Epithelial cell of esophagus (primary cell): Measurements from ENCODE around the gene GSG1L.

ENCODE experiments used
- DNase-seq: peaks from one replicate; pipeline ENCODE4 v3.0.0; 2010; ENCODE audit warnings: low read depth
- H3K4me3 ChIP-seq: 2 replicates; pipeline ENCODE4 v1.5.1; 2011; ENCODE audit warnings: mild to moderate bottlenecking, low read length, control low read depth
- TF ChIP-seq, protein P1 (sequence below): IDR thresholded peaks from 2 replicates; pipeline ENCODE4 v1.5.1; 2011; ENCODE audit warnings: low read depth, mild to moderate bottlenecking, low read length, control low read depth, inconsistent platforms; ENCODE audit not compliant: insufficient read depth; ENCODE audit errors: missing control alignments

Gene GSG1L

DNA sequence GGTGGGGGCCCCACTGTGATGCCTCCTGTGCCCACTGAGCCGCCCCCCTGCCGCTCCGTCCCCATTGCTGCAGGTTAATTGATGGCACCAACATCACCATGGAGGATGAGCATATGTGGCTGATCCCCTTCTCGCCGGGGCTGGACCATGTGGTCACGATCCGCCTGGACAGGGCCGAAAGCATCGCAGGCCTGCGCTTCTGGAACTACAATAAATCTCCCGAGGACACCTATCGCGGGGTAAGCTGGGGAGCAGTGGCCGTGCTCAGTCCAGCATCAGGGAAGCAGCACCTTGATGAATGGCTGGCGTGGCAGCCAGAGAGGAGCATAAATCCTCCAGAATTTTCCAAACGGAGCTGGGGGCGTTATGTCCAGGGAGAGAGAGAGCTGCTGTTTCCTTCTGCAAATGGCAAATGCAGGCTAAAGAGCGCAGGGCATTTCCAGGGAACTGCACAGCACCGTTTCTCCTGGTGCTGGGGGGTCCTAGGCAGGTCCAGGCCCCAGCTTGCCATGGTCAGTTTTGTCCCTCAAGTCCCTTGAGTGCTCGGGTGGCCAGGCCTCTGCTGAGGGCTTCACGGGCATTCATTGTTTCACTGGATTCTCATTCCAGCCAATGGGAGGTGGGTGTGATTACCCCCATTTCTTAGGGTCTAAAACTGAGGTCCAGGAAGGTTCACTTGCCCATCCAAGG is 297.1 kb downstream of the GSG1L start:
- no peak for DNase-seq
- no peak overlapping the region for H3K4me3 ChIP-seq
- TF ChIP-seq, protein P1, sequence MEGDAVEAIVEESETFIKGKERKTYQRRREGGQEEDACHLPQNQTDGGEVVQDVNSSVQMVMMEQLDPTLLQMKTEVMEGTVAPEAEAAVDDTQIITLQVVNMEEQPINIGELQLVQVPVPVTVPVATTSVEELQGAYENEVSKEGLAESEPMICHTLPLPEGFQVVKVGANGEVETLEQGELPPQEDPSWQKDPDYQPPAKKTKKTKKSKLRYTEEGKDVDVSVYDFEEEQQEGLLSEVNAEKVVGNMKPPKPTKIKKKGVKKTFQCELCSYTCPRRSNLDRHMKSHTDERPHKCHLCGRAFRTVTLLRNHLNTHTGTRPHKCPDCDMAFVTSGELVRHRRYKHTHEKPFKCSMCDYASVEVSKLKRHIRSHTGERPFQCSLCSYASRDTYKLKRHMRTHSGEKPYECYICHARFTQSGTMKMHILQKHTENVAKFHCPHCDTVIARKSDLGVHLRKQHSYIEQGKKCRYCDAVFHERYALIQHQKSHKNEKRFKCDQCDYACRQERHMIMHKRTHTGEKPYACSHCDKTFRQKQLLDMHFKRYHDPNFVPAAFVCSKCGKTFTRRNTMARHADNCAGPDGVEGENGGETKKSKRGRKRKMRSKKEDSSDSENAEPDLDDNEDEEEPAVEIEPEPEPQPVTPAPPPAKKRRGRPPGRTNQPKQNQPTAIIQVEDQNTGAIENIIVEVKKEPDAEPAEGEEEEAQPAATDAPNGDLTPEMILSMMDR = no peak

DNA sequence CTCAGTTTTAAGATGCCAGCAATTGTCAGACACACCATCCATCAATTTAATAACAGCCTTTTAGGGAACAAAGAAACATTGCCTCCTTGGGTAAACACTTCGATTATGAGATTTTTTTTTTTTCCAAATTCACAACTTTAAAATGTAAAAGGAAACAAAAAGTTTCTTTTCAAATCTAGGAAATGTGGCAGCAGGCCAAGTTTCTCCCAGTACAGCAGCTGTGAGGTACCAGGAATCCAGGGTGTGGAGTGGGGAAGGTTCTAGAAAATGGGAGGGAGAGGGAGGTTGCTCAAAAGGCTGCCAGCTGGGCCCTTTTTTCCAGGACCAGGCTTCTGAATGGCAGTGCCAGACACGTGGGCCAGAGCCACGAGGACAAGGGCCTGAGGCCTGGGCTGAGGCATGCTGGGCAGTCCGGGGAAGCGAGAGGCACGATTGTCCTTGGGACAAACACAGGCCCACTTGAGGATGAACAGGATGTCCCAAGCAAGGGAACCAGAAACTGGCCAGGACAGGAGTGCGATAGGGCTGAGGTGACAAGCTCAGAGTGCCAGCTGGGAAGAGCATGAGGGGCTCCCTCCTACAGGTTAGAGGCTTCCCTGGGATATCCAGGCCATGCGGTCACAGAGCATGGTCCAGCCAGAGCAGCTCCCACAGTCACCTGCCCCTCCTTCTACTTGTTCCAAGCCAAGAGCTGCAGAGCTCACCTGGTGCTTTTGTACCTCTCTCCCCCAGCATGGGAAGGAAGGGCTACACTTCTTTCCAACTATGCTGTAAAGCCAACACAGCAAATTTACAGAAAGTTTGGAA is 298.4 kb downstream of the GSG1L start:
- DNase-seq = no peak
- TF ChIP-seq, protein P1 = no peak
- no peak overlapping the region for H3K4me3 ChIP-seq

DNA sequence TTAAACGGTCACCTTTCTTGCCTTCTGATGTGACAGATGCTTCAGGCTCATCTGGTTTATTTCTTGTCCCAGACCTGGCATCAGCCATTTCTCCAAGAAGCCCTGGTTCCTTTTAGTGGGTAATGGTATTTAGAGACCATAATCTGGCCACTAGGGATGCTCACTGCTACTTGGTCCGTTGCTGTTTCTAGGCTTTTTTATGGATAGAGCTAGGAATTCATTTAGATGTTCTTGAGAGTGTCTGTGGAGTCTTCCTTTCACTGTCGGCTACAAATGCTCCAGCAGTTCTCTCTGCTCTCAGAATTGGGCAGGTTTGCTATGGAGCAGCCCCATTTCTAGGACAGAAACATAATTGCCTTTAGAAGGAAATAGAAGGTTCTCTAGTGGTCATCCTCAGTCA is 299.1 kb downstream of the GSG1L start:
- TF ChIP-seq, protein P1 = no peak
- H3K4me3 ChIP-seq = no peak overlapping the region
- DNase-seq = no peak

DNA sequence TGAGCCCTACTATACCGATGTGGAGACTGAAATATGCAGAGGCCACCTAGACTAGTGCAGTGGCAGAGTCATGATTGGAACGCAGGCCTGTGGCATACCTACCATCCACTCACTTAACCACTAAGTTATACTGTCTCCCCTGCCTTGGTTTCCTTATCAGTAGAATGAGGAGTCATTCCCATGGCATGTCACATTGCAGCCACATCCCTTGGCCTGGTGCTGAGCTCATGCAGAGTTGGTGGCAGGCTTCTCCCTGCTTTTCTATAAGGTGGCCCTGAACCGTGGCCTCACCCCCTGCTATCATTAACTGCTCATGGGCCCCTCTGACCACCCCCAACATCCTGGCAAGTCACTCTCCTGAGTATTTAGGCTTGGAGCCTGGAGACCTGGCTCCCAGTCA is 301.1 kb downstream of the GSG1L start:
- no peak overlapping the region for H3K4me3 ChIP-seq
- TF ChIP-seq, protein P1 = no peak
- DNase-seq = no peak

DNA sequence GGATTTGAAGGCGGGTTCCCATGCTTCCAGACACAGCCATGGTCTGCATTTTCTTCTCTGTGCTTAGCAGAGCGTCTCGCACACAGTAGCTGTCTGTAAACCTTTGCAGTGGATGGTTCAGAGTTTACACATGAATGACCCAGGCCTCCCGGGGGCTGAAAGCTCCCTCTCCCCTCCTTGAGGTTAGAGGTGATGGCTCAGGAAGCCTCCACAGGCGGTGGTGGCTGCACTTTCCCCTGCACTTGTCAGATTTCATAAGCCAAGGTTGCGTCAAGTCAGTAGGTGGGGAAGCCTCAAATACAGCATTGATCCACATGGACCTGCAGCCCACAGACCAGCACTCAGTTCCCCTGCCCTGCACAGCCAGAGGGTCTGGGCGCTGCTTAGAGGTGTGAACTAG is 301.7 kb downstream of the GSG1L start:
- TF ChIP-seq, protein P1 = no peak
- no peak overlapping the region for H3K4me3 ChIP-seq
- no peak for DNase-seq

DNA sequence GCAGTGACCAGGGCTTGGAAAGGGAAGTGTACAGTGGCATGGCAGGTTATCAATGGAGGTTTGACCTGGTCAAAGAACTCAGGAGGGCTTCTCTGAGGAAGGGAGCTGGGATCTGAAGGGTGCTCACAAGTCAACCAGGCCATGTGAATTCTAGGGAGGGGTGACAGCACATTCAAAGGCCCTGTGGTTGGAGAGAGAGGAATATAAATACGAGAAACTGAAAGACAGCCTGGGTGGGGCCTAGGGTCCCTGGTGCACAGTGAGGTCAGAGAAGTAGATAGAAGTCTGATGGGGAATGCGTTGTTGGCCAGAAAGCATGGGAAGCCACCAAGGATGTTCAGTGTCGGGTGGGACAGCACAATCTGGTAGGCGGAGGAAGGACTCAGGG is 302.7 kb downstream of the GSG1L start:
- H3K4me3 ChIP-seq = no peak overlapping the region
- TF ChIP-seq, protein P1 = no peak
- no peak for DNase-seq
